Loucy (cell line): Measurements from ENCODE around the gene HOXD10.

Experiments
- H2AFZ ChIP-seq: fragments of 200-600 bp; sonication (generic); 2 replicates; pipeline ENCODE4 v1.6.0; 2016; ENCODE audit warnings: antibody characterized with exemption, mild to moderate bottlenecking, low read length, moderate library complexity
- H3F3A ChIP-seq: fragments of 200-600 bp; 2 replicates; pipeline ENCODE4 v1.6.0; 2016; ENCODE audit warnings: antibody characterized with exemption, low read depth, mild to moderate bottlenecking
- H3K27me3 ChIP-seq: fragments of 200-600 bp; sonication (generic); 2 replicates; pipeline ENCODE4 v1.6.1; 2014; ENCODE audit warnings: low read length, mild to moderate bottlenecking; ENCODE audit not compliant: insufficient read depth, poor library complexity, severe bottlenecking
- H3K36me3 ChIP-seq: fragments of 200-600 bp; sonication (generic); 2 replicates; pipeline ENCODE4 v1.6.1; 2016; ENCODE audit warnings: low read length; ENCODE audit not compliant: insufficient read depth
- H3K4me1 ChIP-seq: fragments of 200-600 bp; sonication (generic); 2 replicates; pipeline ENCODE4 v1.5.1; 2014; ENCODE audit warnings: low read length, mild to moderate bottlenecking; ENCODE audit not compliant: insufficient read depth, poor library complexity, severe bottlenecking
- H3K4me2 ChIP-seq: fragments of 200-600 bp; sonication (generic); 2 replicates; pipeline ENCODE4 v1.6.0; 2014; ENCODE audit warnings: antibody characterized with exemption, low read length, low read depth, mild to moderate bottlenecking; ENCODE audit not compliant: poor library complexity, severe bottlenecking
- H3K4me3 ChIP-seq: fragments of 200-600 bp; sonication (generic); 2 replicates; pipeline ENCODE4 v1.5.1; 2014; ENCODE audit warnings: low read length, mild to moderate bottlenecking, mixed read lengths; ENCODE audit not compliant: poor library complexity, severe bottlenecking
- H3K79me2 ChIP-seq: fragments of 200-600 bp; sonication (generic); 2 replicates; pipeline ENCODE4 v1.6.1; 2014; ENCODE audit warnings: low read length; ENCODE audit not compliant: insufficient read depth
- H3K9ac ChIP-seq: fragments of 200-600 bp; sonication (generic); 2 replicates; pipeline ENCODE4 v1.6.0; 2014; ENCODE audit warnings: mild to moderate bottlenecking, low read depth, low read length, moderate library complexity; ENCODE audit not compliant: poor library complexity, severe bottlenecking
- H3K9me2 ChIP-seq: fragments of 200-600 bp; sonication (generic); replicated peaks from 2 replicates; pipeline ENCODE4 v1.6.1; 2016; ENCODE audit warnings: low read depth, low read length, mixed read lengths
- H3K9me3 ChIP-seq: fragments of 200-600 bp; sonication (generic); 2 replicates; pipeline ENCODE4 v1.6.1; 2014; ENCODE audit warnings: mild to moderate bottlenecking, antibody characterized with exemption, low read length, low read depth; ENCODE audit not compliant: insufficient read depth
- H4K20me1 ChIP-seq: fragments of 200-600 bp; sonication (generic); 2 replicates; pipeline ENCODE4 v1.6.0; 2014; ENCODE audit warnings: antibody characterized with exemption, low read length, mild to moderate bottlenecking; ENCODE audit not compliant: insufficient read depth, poor library complexity, severe bottlenecking
- EZH2phosphoT487 ChIP-seq: fragments of 200-600 bp; IDR thresholded peaks from 2 replicates; pipeline ENCODE4 v1.6.1; 2018; ENCODE audit warnings: antibody characterized with exemption, mild to moderate bottlenecking, moderate library complexity, borderline replicate concordance
- TF ChIP-seq, protein P1 (sequence below): fragments of 200-600 bp; sonication (generic); conservative IDR thresholded peaks from 2 replicates; pipeline ENCODE4 v1.5.1; 2014; ENCODE audit warnings: mild to moderate bottlenecking, antibody characterized with exemption, low read length

The HOXD10 gene

DNA sequence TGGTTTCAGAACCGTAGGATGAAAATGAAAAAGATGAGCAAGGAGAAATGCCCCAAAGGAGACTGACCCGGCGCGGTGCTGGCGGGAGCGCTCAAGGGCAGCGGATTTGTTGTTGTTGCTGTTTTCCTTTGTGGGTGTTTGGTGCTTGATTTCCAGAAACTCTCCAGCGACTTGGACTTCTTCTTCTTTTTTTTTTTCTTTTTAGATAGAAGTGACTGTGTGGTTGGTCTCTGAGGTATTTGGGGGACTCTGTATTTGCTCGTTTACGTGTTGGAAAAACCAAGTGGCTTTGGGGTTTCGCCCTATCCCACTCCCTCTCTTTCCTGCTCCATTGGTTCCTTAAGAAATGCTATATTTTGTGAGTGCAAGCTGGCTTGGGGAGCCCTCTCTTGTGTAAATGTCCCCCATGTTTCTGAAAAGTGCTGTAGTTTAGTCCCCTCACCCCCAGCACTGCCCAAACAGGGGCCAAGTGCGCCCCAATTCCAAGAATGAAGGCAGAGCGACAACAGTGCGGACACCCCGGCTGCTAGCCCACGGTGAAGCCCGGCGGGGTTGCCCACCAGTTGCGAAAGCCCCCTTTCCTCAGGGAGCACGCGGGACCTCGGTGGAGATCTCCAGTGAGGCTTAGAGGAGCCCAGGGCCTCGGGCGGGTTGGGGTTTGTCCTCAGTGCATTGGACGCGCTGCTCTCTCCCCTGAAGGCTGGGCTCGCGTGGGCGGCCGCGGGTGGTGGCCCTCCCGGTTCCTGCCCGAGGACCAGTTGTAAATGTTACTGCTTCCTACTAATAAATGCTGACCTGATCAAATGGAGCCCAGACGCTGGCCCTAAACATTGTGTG lies 7.8 kb downstream of the HOXD10 start:
- Histone ChIP-seq H3K9me3 (no peaks in the 10 kb centered on the region), H3K4me1 (no peaks in the 10 kb centered on the region), H3K36me3 (no peaks in the 10 kb centered on the region), H3K9ac (no peak overlapping the region), H2AFZ (no peak overlapping the region), H3K9me2 (no peaks in the 10 kb centered on the region), H3F3A (no peaks in the 10 kb centered on the region), H3K27me3 (peaks cover 11% of the 10 kb centered on the region), H3K79me2 (no peaks in the 10 kb centered on the region), H3K4me3 (no peak overlapping the region), H3K4me2 (no peak overlapping the region), H4K20me1 (no peaks in the 10 kb centered on the region)
- no peak for TF ChIP-seq EZH2phosphoT487
- TF ChIP-seq, protein P1, sequence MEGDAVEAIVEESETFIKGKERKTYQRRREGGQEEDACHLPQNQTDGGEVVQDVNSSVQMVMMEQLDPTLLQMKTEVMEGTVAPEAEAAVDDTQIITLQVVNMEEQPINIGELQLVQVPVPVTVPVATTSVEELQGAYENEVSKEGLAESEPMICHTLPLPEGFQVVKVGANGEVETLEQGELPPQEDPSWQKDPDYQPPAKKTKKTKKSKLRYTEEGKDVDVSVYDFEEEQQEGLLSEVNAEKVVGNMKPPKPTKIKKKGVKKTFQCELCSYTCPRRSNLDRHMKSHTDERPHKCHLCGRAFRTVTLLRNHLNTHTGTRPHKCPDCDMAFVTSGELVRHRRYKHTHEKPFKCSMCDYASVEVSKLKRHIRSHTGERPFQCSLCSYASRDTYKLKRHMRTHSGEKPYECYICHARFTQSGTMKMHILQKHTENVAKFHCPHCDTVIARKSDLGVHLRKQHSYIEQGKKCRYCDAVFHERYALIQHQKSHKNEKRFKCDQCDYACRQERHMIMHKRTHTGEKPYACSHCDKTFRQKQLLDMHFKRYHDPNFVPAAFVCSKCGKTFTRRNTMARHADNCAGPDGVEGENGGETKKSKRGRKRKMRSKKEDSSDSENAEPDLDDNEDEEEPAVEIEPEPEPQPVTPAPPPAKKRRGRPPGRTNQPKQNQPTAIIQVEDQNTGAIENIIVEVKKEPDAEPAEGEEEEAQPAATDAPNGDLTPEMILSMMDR = no peak

DNA sequence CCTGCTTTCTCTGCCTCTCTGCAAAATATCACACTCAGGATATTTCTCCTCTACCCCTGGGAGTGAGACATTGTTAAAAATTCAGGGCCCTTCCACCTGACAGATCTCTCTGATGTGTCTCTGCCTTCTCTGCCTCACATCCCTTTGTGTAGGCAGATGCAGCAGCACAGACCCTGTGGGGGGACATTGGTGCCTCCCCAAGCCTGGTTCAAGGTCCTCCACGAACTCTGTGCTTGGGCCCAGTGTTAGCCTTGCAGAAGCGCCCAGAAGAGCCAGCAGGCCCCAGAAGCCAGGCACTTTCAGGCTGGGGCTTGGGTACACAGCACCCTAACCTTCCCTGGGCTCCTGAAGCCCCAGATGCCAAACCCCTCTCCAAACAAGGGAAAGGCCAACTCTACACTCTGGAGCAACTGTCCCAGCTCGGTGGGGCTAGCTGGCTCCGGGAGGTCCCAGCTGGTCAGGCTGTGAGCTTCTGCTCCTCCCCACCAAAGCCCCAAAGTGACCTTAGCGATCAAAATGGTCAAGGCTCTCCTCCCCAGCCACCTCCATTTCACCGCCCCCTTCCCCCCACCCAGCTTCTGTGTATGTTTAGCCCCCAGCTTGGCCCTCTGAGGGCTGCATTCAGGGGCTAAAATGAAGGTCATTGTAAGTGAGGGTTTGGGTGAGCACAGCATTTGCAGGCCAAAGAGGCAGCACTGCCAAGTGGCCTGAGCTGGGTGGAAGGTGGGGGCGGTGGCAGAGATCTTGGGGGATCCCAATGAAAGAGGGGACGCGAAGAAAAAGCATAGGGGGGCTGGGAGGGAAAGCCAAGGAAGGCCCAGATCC lies 8.6 kb downstream of the HOXD10 start:
- Histone ChIP-seq H3K4me1 (no peaks in the 10 kb centered on the region), H4K20me1 (no peaks in the 10 kb centered on the region), H3K4me3 (no peak overlapping the region), H3K27me3 (peaks cover 4% of the 10 kb centered on the region), H3K9ac (no peak overlapping the region), H3K9me3 (no peaks in the 10 kb centered on the region), H3K79me2 (no peaks in the 10 kb centered on the region), H3K4me2 (no peak overlapping the region), H3F3A (no peaks in the 10 kb centered on the region), H2AFZ (no peak overlapping the region), H3K36me3 (no peaks in the 10 kb centered on the region), H3K9me2 (no peaks in the 10 kb centered on the region)
- TF ChIP-seq, protein P1 = no peak
- TF ChIP-seq EZH2phosphoT487 = no peak

DNA sequence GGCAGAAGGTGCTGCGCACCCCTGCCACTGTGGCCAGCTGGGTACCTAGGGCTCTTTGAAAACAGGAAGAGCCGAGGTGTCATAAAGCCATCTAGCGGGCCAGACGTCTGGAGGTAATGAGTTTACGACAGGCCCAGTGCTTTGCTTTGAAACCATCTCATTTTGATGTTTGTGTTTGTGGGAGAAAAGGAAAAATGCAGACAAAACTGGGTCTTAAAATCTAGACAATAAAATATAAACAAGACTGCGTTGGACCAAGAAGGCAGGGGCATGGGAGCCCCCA lies 9.1 kb downstream of the HOXD10 start:
- no peaks in the 10 kb centered on the region for H4K20me1 ChIP-seq
- no peaks in the 10 kb centered on the region for H3K79me2 ChIP-seq
- H2AFZ ChIP-seq = no peak overlapping the region
- H3K9ac ChIP-seq = no peak overlapping the region
- no peak overlapping the region for H3K4me2 ChIP-seq
- no peaks in the 10 kb centered on the region for H3K9me3 ChIP-seq
- no peaks in the 10 kb centered on the region for H3K9me2 ChIP-seq
- no peak for TF ChIP-seq EZH2phosphoT487
- TF ChIP-seq, protein P1 = no peak
- no peak overlapping the region for H3K4me3 ChIP-seq
- H3F3A ChIP-seq = no peaks in the 10 kb centered on the region
- no peaks in the 10 kb centered on the region for H3K4me1 ChIP-seq
- H3K36me3 ChIP-seq = no peaks in the 10 kb centered on the region
- no peaks in the 10 kb centered on the region for H3K27me3 ChIP-seq
